Spleen (tissue), 13 donors: ENCODE data around the gene MBD5. TPM values are rescaled to one million over a fixed set of nuclear protein-coding genes. Genes with fewer than 3 reads are reported as not detected.

ENCODE experiments used
- DNase-seq: peaks from one replicate; pipeline ENCODE4 v3.0.0-alpha.2; 2020
- H3K27ac ChIP-seq, 8 donors: fragments of 200-600 bp; sonication (generic) in 7 of 8; 1 replicate in 4 of 8; 2 replicates in 4 of 8; pipeline versions ENCODE4 v1.5.0 to v1.8.0; 2016 to 2021; ENCODE audit warnings: inconsistent platforms in 4 of 8, mild to moderate bottlenecking in 4 of 8, moderate library complexity in 1 of 8
- H3K27me3 ChIP-seq, 7 donors: fragments of 200-600 bp; sonication (generic) in 6 of 7; replicated peaks in 1 of 7; 1 replicate in 4 of 7; 2 replicates in 3 of 7; pipeline versions ENCODE4 v1.5.0 to v1.8.0; 2016 to 2021; ENCODE audit warnings: inconsistent platforms in 3 of 7, mild to moderate bottlenecking in 1 of 7
- H3K36me3 ChIP-seq, 6 donors: fragments of 200-600 bp; sonication (generic) in 5 of 6; 1 replicate in 4 of 6; 2 replicates in 2 of 6; pipeline versions ENCODE4 v1.5.0 to v1.8.0; 2016 to 2021; ENCODE audit warnings: inconsistent platforms in 2 of 6
- H3K4me1 ChIP-seq, 6 donors: fragments of 200-600 bp; sonication (generic) in 5 of 6; 1 replicate in 3 of 6; 2 replicates in 3 of 6; pipeline versions ENCODE4 v1.5.0 to v1.8.0; 2016 to 2021; ENCODE audit warnings: inconsistent platforms in 3 of 6
- H3K4me3 ChIP-seq, 8 donors: fragments of 200-600 bp; sonication (generic) in 7 of 8; 1 replicate in 4 of 8; 2 replicates in 4 of 8; pipeline versions ENCODE4 v1.5.0 to v1.8.0; 2016 to 2021; ENCODE audit warnings: inconsistent platforms in 4 of 8, mild to moderate bottlenecking in 4 of 8, moderate library complexity in 2 of 8
- H3K9me3 ChIP-seq, 8 donors: fragments of 200-600 bp; sonication (generic) in 7 of 8; 1 replicate in 4 of 8; 2 replicates in 4 of 8; pipeline versions ENCODE4 v1.5.0 to v1.8.0; 2016 to 2021; ENCODE audit warnings: inconsistent platforms in 4 of 8
- CTCF ChIP-seq, 11 experiments: fragments of 200-600 bp in 7 of 11; fragments of 450-650 bp in 4 of 11; sonication (generic) in 4 of 11; IDR thresholded peaks in 8 of 11; conservative IDR thresholded peaks in 3 of 11; 1 replicate in 7 of 11; 2 replicates in 4 of 11; pipeline versions ENCODE4 v1.4.0 to v1.8.0; 2016 to 2021; ENCODE audit warnings: antibody characterized with exemption in 11 of 11, inconsistent platforms in 4 of 11, mild to moderate bottlenecking in 1 of 11
- POLR2A ChIP-seq, 3 donors: fragments of 450-650 bp; IDR thresholded peaks; one replicate each; pipeline ENCODE4 v1.5.1; 2017; ENCODE audit warnings: antibody characterized with exemption in 3 of 3, mild to moderate bottlenecking in 1 of 3
- POLR2AphosphoS5 ChIP-seq, 3 donors: sonication (generic); formaldehyde crosslinking; IDR thresholded peaks; one replicate each; pipeline ENCODE4 v1.5.1; 2017; ENCODE audit warnings: antibody characterized with exemption in 3 of 3
- WGBS, 5 donors: extraction: QIAGEN DNeasy Blood & Tissue Kit in 3 of 5; methylation state at CpG; one replicate each; pipeline versions ENCODE4 v1.1.5 to v1.1.7; 2013 to 2018; 5-methylcytosine and 5-hydroxymethylcytosine counted together
- intact Hi-C: fragments of 100-400 bp; cut with DNase I; formaldehyde crosslinking; loops from one replicate; pipeline ENCODE4 v1.15.0; 2023; ENCODE audit warnings: low total_unique reads
- long read RNA-seq, 2 donors: transcript quantifications; one replicate each; lab custom pipeline, GENCODE V29; 2026
- polyA plus RNA-seq, 3 donors: library from polyadenylated mRNA; stranded (reverse); fragments of 200-250 nt; gene quantifications; one replicate each; pipeline ENCODE4 v1.2.1, GENCODE V29; 2013
- total RNA-seq, 7 donors: library from RNA; depleted of rRNA in 3 of 7; stranded (reverse); fragments of >200 nt in 3 of 7; fragmentation: NEBNext Ultra II Directional in 4 of 7; extraction: Animal tissue kit (Norgen Biotek cat#: 25700) in 4 of 7; gene quantifications; one replicate each; pipeline versions ENCODE4 v1.1.0 to v1.2.1, GENCODE V29; 2016 to 2021
- donor health status: healthy with polysubstance abuse.
- donor health status: DM: no; HTN: no; CAD: no; lungs with moderate emphysema.
- donor health status: DM: no; HTN: no; CAD: no.
- donor health status: Bipolar disorder and iron deficiency.
- donor health status: healthy.
- donor health status: DM: no; HTN: no; CAD: no.
- donor health status: DM: yes; HTN: yes; CAD: no.

MBD5 gene
- total RNA-seq: 10 to 100 TPM; 52.7 to 84.5 (median 78.1) TPM
- 1 to 10 TPM; 5.7 to 6.8 (median 6.0) TPM for polyA plus RNA-seq
- long read RNA-seq, donor 1, full-length matches to known transcripts: 5 of 10 reads
- long read RNA-seq, donor 1, partial matches to known transcripts: 5 of 10 reads
- long read RNA-seq, donor 1, other reads (novel, unspliced or antisense): 0 of 10 reads
- long read RNA-seq, donor 2, full-length matches to known transcripts: 4 of 4 reads
- long read RNA-seq, donor 2, partial matches to known transcripts: 0 of 4 reads
- long read RNA-seq, donor 2, other reads (novel, unspliced or antisense): 0 of 4 reads

GRCh38 chr2:148021059-148021861 is at the start of gene MBD5:
Gene MBD5, plus strand, starts transcription at chr2:148021091.
- Histone ChIP-seq H3K27ac (peak within 1 kb of the TSS; percentile 78 to 99 (median 96)), H3K9me3 (no peaks in the 10 kb centered on the region), H3K36me3 (peaks cover 0 to 7% (median 0%) of the 10 kb centered on the region in 6 donors), H3K4me3 (peak within 1 kb of the TSS; percentile 79 to 94 (median 86)), H3K27me3 (no peaks in the 10 kb centered on the region), H3K4me1 (peaks cover 32 to 84% (median 53%) of the 10 kb centered on the region in 6 donors)
- WGBS, 5 donors: 0 to 2% (median 1%) methylated on average over 9 to 11 of the region's 11 CpGs
- intact Hi-C loops: no loop called here
- DNase-seq: peak; percentile 88
- no peak for TF ChIP-seq CTCF (IDR thresholded peaks at IDR 0.05 in 8 of 11, conservative IDR thresholded peaks at IDR 0.05 in 3 of 11)
- TF ChIP-seq POLR2A (IDR thresholded peaks at IDR 0.05): peak in 2 of 3 donors; percentile 0 to 3

GRCh38 chr2:147976102-147976501 is 44.8 kb upstream of the MBD5 start:
- peaks cover 0 to 9% (median 6%) of the 10 kb centered on the region in 8 donors for H3K9me3 ChIP-seq
- intact Hi-C loops: no loop called here
- H3K4me3 ChIP-seq: no peak overlapping the region
- TF ChIP-seq POLR2AphosphoS5 (IDR thresholded peaks at IDR 0.05): no peak
- no peak for TF ChIP-seq POLR2A (IDR thresholded peaks at IDR 0.05)
- no peak for TF ChIP-seq CTCF (IDR thresholded peaks at IDR 0.05 in 8 of 11, conservative IDR thresholded peaks at IDR 0.05 in 3 of 11)
- H3K36me3 ChIP-seq: peaks cover 0 to 39% (median 11%) of the 10 kb centered on the region in 6 donors
- no peak overlapping the region for H3K27ac ChIP-seq
- H3K27me3 ChIP-seq: no peaks in the 10 kb centered on the region
- H3K4me1 ChIP-seq: peaks cover 0 to 5% (median 2%) of the 10 kb centered on the region in 6 donors
- WGBS, 5 donors: 87 to 96% (median 91%) methylated on average over 2 of the region's 2 CpGs
- no peak for DNase-seq

- intact Hi-C loops: no loop called here
- no peak for TF ChIP-seq POLR2A (IDR thresholded peaks at IDR 0.05)
- TF ChIP-seq CTCF (IDR thresholded peaks at IDR 0.05 in 8 of 11, conservative IDR thresholded peaks at IDR 0.05 in 3 of 11): no peak
- TF ChIP-seq POLR2AphosphoS5 (IDR thresholded peaks at IDR 0.05): no peak
- no peak overlapping the region for H3K27ac ChIP-seq
- H3K9me3 ChIP-seq: peaks cover 0 to 9% (median 6%) of the 10 kb centered on the region in 8 donors
- no peak overlapping the region for H3K4me3 ChIP-seq
- H3K27me3 ChIP-seq: no peaks in the 10 kb centered on the region
- H3K4me1 ChIP-seq: peaks cover 0 to 15% (median 8%) of the 10 kb centered on the region in 6 donors
- no peak for DNase-seq
- H3K36me3 ChIP-seq: peaks cover 0 to 29% (median 9%) of the 10 kb centered on the region in 6 donors
- 94 to 100% (median 100%) methylated on average over 1 to 3 of the region's 3 CpGs for WGBS, 5 donors
Measured at GRCh38 chr2:147977679-147978078, 43.2 kb upstream of the MBD5 start.
